H1 (cell line): ENCODE data around the gene HACL1. TPM values are rescaled to one million over a fixed set of nuclear protein-coding genes. Genes with fewer than 3 reads are reported as not detected.

Source experiments
- CTCF ChIA-PET: fragments of 300-600 bp; sonication (Branson Sonifier 250); formaldehyde crosslinking; loops from one replicate; lab custom pipeline; 2021; ENCODE audit not compliant: partially characterized antibody; lab: Charles Lee
- POLR2A ChIA-PET: fragments of 300-600 bp; sonication (Branson Sonifier 250); formaldehyde crosslinking; loops from one replicate; lab custom pipeline; 2021; ENCODE audit warnings: inconsistent platforms; ENCODE audit not compliant: partially characterized antibody; lab: Charles Lee
- DNase-seq, 2 experiments: peaks; one replicate each; pipeline versions ENCODE4 v3.0.0 to v3.0.0-alpha.2; 2010 to 2022; ENCODE audit warnings: low spot score in 2 of 2, low read depth in 1 of 2, mixed read lengths in 1 of 2
- FAIRE-seq: peaks from 2 replicates; lab custom pipeline; 2011; peaks lifted over from hg19 to GRCh38; lab: Jason Lieb, UNC
- H2AFZ ChIP-seq: 2 replicates; pipeline ENCODE4 v1.8.1; 2012; ENCODE audit warnings: low read length, inconsistent platforms
- H2AK5ac ChIP-seq: 2 replicates; pipeline ENCODE4 v1.6.1; 2013; ENCODE audit warnings: low read depth, low read length
- H2BK120ac ChIP-seq: replicated peaks from 2 replicates; pipeline ENCODE3; 2013; ENCODE audit warnings: low read depth, low read length, inconsistent platforms
- H2BK12ac ChIP-seq: 2 replicates; pipeline ENCODE4 v1.6.1; 2013; ENCODE audit warnings: low read depth, low read length
- H2BK15ac ChIP-seq: 2 replicates; pipeline ENCODE4 v1.6.1; 2013; ENCODE audit warnings: low read length
- H2BK20ac ChIP-seq: 2 replicates; pipeline ENCODE4 v1.6.1; 2013; ENCODE audit warnings: low read length
- H2BK5ac ChIP-seq: 2 replicates; pipeline ENCODE4 v1.6.1; 2013; ENCODE audit warnings: low read depth, low read length
- H3K14ac ChIP-seq: 2 replicates; pipeline ENCODE4 v1.6.1; 2013; ENCODE audit warnings: inconsistent platforms; ENCODE audit not compliant: insufficient read length
- H3K18ac ChIP-seq: 2 replicates; pipeline ENCODE4 v1.6.1; 2013; ENCODE audit warnings: low read length; ENCODE audit errors: extremely low read depth
- H3K23ac ChIP-seq: 2 replicates; pipeline ENCODE4 v1.6.1; 2013; ENCODE audit warnings: inconsistent platforms; ENCODE audit not compliant: insufficient read length
- H3K23me2 ChIP-seq: 2 replicates; pipeline ENCODE4 v1.6.1; 2013; ENCODE audit warnings: low read depth, low read length
- H3K27ac ChIP-seq: 2 replicates; pipeline ENCODE4 v1.6.1; 2011; ENCODE audit warnings: low read depth, low read length, inconsistent platforms
- H3K27me3 ChIP-seq, 4 experiments: replicated peaks in 1 of 4; 1 replicate in 1 of 4; 2 replicates in 3 of 4; pipeline versions ENCODE4 v1.6.1 to v1.8.1; 2011 to 2013; ENCODE audit warnings: low read length in 3 of 4, mild to moderate bottlenecking in 3 of 4, inconsistent platforms in 2 of 4, mixed read lengths in 2 of 4, moderate library complexity in 1 of 4; ENCODE audit not compliant: control insufficient read depth in 3 of 4, insufficient read depth in 3 of 4; ENCODE audit errors: extremely low read depth in 1 of 4
- H3K36me3 ChIP-seq, 4 experiments: 2 replicates each; pipeline versions ENCODE4 v1.6.1 to v1.8.1; 2011 to 2013; ENCODE audit warnings: mild to moderate bottlenecking in 4 of 4, low read length in 3 of 4, moderate library complexity in 2 of 4, control low read depth in 1 of 4, inconsistent platforms in 1 of 4; ENCODE audit not compliant: insufficient read depth in 4 of 4, control insufficient read depth in 2 of 4
- H3K4ac ChIP-seq: replicated peaks from 2 replicates; pipeline ENCODE3; 2013; ENCODE audit warnings: low read length, low read depth, mixed read lengths, inconsistent platforms; ENCODE audit not compliant: insufficient read length
- H3K4me1 ChIP-seq, 4 experiments: replicated peaks in 1 of 4; 1 replicate in 1 of 4; 2 replicates in 3 of 4; pipeline versions ENCODE4 v1.6.1 to v1.8.1; 2011 to 2013; ENCODE audit warnings: low read length in 3 of 4, inconsistent platforms in 2 of 4, mixed read lengths in 1 of 4; ENCODE audit not compliant: insufficient read depth in 4 of 4, control insufficient read depth in 3 of 4
- H3K4me2 ChIP-seq, 2 experiments: 2 replicates each; pipeline versions ENCODE4 v1.6.1 to v1.8.1; 2011 to 2013; ENCODE audit warnings: low read depth in 2 of 2, low read length in 2 of 2, control low read depth in 1 of 2, inconsistent platforms in 1 of 2, mild to moderate bottlenecking in 1 of 2; ENCODE audit not compliant: insufficient read depth in 1 of 2
- H3K4me3 ChIP-seq, 4 experiments: fragments of 200-600, 300-600 bp in 1 of 4; sonication (generic), shearing (Covaris generic), sonication (Bioruptor Twin) in 1 of 4; 2 replicates each; pipeline versions ENCODE4 v1.5.1 to v1.8.1; 2011 to 2016; ENCODE audit warnings: low read length in 4 of 4, low read depth in 3 of 4, control low read depth in 2 of 4, inconsistent platforms in 2 of 4, mild to moderate bottlenecking in 2 of 4, mixed read lengths in 1 of 4, moderate library complexity in 1 of 4; ENCODE audit not compliant: insufficient read depth in 2 of 4; ENCODE audit errors: extremely low read depth in 1 of 4
- H3K56ac ChIP-seq: replicated peaks from 2 replicates; pipeline ENCODE3; 2013; ENCODE audit warnings: low read depth, mild to moderate bottlenecking, mixed read lengths, low read length, inconsistent platforms; ENCODE audit not compliant: insufficient read length
- H3K79me1 ChIP-seq: 2 replicates; pipeline ENCODE4 v1.6.1; 2013; ENCODE audit warnings: low read depth, low read length, control low read depth
- H3K79me2 ChIP-seq, 2 experiments: 2 replicates each; pipeline versions ENCODE4 v1.6.1 to v1.8.1; 2012 to 2013; ENCODE audit warnings: low read length in 2 of 2, mild to moderate bottlenecking in 2 of 2, inconsistent platforms in 1 of 2; ENCODE audit not compliant: insufficient read depth in 2 of 2, control insufficient read depth in 1 of 2
- H3K9ac ChIP-seq, 4 experiments: replicated peaks in 1 of 4; 1 replicate in 1 of 4; 2 replicates in 3 of 4; pipeline versions ENCODE4 v1.6.1 to v1.8.1; 2011 to 2013; ENCODE audit warnings: low read depth in 3 of 4, low read length in 3 of 4, control low read depth in 2 of 4, mild to moderate bottlenecking in 2 of 4, moderate library complexity in 2 of 4, inconsistent platforms in 1 of 4; ENCODE audit errors: extremely low read depth in 1 of 4
- H3K9me3 ChIP-seq, 2 experiments: 2 replicates each; pipeline versions ENCODE4 v1.6.1 to v1.8.1; 2012 to 2013; ENCODE audit warnings: mild to moderate bottlenecking in 2 of 2, moderate library complexity in 2 of 2, control low read depth in 1 of 2, inconsistent platforms in 1 of 2, low read depth in 1 of 2, low read length in 1 of 2, mixed read lengths in 1 of 2; ENCODE audit not compliant: insufficient read depth in 2 of 2
- H4K20me1 ChIP-seq, 2 experiments: replicated peaks in 1 of 2; 2 replicates each; pipeline versions ENCODE3 to v1.8.1; 2011 to 2013; ENCODE audit warnings: inconsistent platforms in 2 of 2, low read length in 2 of 2, mild to moderate bottlenecking in 1 of 2; ENCODE audit not compliant: insufficient read depth in 2 of 2, control insufficient read depth in 1 of 2
- H4K5ac ChIP-seq: 2 replicates; pipeline ENCODE4 v1.6.1; 2013; ENCODE audit warnings: low read length, low read depth, mixed read lengths, inconsistent platforms; ENCODE audit not compliant: insufficient read length
- H4K8ac ChIP-seq: 2 replicates; pipeline ENCODE4 v1.8.0; 2013; ENCODE audit warnings: mild to moderate bottlenecking, moderate library complexity, low read length, inconsistent platforms; ENCODE audit not compliant: insufficient read depth; ENCODE audit errors: extremely low read depth
- H4K91ac ChIP-seq: replicated peaks from 2 replicates; pipeline ENCODE3; 2013; ENCODE audit warnings: low read length, mixed read lengths, inconsistent platforms; ENCODE audit not compliant: insufficient read length
- ASH2L ChIP-seq: fragments of 200-600, 300-600 bp; sonication (generic); IDR thresholded peaks from one replicate; pipeline ENCODE4 v1.7.1; 2017; ENCODE audit warnings: low read length
- GABPA ChIP-seq: IDR thresholded peaks from 2 replicates; pipeline ENCODE4 v1.6.1; 2011; ENCODE audit warnings: mild to moderate bottlenecking, low read length, moderate library complexity, borderline replicate concordance; ENCODE audit not compliant: insufficient read depth
- MAFK ChIP-seq: IDR thresholded peaks from 2 replicates; pipeline ENCODE4 v1.6.1; 2012; ENCODE audit warnings: low read depth, mild to moderate bottlenecking, improper control_type of control experiment, low read length
- TBP ChIP-seq: IDR thresholded peaks from 2 replicates; pipeline ENCODE4 v1.6.1; 2011; ENCODE audit warnings: low read depth, low read length, improper control_type of control experiment
- TEAD4 ChIP-seq: IDR thresholded peaks from 2 replicates; pipeline ENCODE4 v1.6.1; 2012; ENCODE audit warnings: low read depth, low read length, inconsistent platforms, mixed read lengths
- WGBS, 2 experiments: shearing (Covaris generic) in 1 of 2; methylation state at CpG; one replicate each; pipeline versions ENCODE4 v1.1.6 to v1.1.7; 2013 to 2015; ENCODE audit warnings: low lambda C conversion rate in 2 of 2, mixed read lengths in 2 of 2, inconsistent platforms in 1 of 2, low coverage in 1 of 2, missing lambda C conversion rate in 1 of 2; ENCODE audit not compliant: insufficient replicate concordance in 2 of 2, insufficient coverage in 1 of 2, insufficient read length in 1 of 2; ENCODE audit errors: extremely low coverage in 1 of 2, missing lambda C conversion rate in 1 of 2; 5-methylcytosine and 5-hydroxymethylcytosine counted together
- polyA plus RNA-seq, 7 experiments: library from polyadenylated mRNA; depleted of rRNA in 3 of 7; stranded (reverse) in 5 of 7; unstranded in 2 of 7; fragments of >200 nt in 5 of 7; fragments of 200-250 nt in 2 of 7; gene quantifications; 1 replicate in 5 of 7; 2 replicates in 1 of 7; 4 replicates in 1 of 7; pipeline versions ENCODE4 v1.2.1 to v1.2.3, GENCODE V29; 2011 to 2013; ENCODE audit warnings: missing spikeins in 2 of 7, mixed read lengths in 2 of 7
- total RNA-seq: library from RNA; stranded (reverse); fragmentation: NEBNext Ultra II Directional; extraction: Animal tissue kit (Norgen Biotek cat#: 25700); gene quantifications from 2 replicates; pipeline ENCODE4 v1.2.1, GENCODE V29; 2021
- TF ChIP-seq, protein P1 (sequence below): IDR thresholded peaks from 2 replicates; pipeline ENCODE4 v1.6.1; 2011; ENCODE audit warnings: low read length, improper control_type of control experiment

Gene HACL1
- total and polyA plus RNA-seq, 2 of the 8 experiments (the other 6 are each of a cell fraction or from before 2014, with no cell fraction given): 38.2 to 46.0 TPM

DNA sequence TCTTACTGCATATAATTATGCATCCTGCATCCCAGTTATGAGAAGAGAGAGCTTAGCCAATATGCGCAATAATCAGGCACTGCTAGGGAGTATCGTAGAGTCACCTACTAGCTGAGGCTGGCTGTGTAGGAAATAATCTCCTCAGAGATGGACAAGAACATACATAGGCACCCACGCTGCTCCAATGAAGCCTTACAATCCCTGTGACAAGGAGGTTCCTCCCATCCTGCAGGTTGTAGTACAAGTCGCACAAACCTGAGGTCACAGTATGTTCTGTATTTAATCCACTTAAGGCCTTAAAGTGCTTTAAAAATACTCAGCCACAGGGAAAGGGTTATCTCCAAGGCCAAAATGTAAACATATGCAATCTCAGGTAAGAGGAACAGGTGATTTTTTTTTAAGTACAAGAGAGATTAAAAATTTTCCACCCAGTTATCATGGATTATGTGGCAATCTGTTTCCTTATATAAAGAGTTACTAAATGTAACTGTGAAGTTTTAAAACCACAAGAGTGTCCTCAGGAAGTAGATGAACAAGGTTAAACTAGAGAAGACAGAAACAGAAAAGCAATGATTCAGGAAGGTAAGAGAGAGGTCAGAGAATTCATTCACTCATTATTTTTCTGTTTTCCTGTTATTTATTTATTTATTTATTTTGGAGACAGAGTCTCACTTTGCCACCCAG, 72.4 kb downstream of the HACL1 start:
- Histone ChIP-seq H3K27me3 (peaks cover 0 to 4% (median 0%) of the 10 kb centered on the region in 4 experiments; a peak in 4 of 7 replicates), H2AK5ac (no peak overlapping the region), H3K27ac (no peak overlapping the region), H3K18ac (no peak overlapping the region), H3K9me3 (no peaks in the 10 kb centered on the region), H2AFZ (no peak overlapping the region), H3K4me3 (no peak overlapping the region), H3K23me2 (no peaks in the 10 kb centered on the region), H3K14ac (no peak overlapping the region), H3K4me1 (no peaks in the 10 kb centered on the region), H4K5ac (no peak overlapping the region), H3K4me2 (no peak overlapping the region), H3K79me2 (no peaks in the 10 kb centered on the region), H2BK20ac (no peak overlapping the region), H2BK15ac (no peak overlapping the region), H2BK12ac (no peak overlapping the region), H3K56ac (no peak overlapping the region), H2BK120ac (no peak overlapping the region), H3K4ac (no peak overlapping the region), H4K20me1 (no peaks in the 10 kb centered on the region), H3K23ac (no peak overlapping the region), H4K91ac (no peak overlapping the region), H3K9ac (no peak overlapping the region), H4K8ac (no peak overlapping the region), H3K36me3 (no peaks in the 10 kb centered on the region), H2BK5ac (no peak overlapping the region), H3K79me1 (no peaks in the 10 kb centered on the region)
- FAIRE-seq: no peak
- ChIA-PET CTCF (interaction anchor here (0.6 to 4.2 kb wide), 8 partner anchors 9 to 411 kb away, joined by 3 to 39 read pairs (median 3); partner anchors contain the start of genes BTD and HACL1), POLR2A (no interaction called here)
- DNase-seq: no peak
- 95% methylated on average over 4 of the region's 4 CpGs; no CpG with 5 or more reads in 1 of the 2 experiments for WGBS, 2 experiments
- TF ChIP-seq ASH2L: no peak
- TF ChIP-seq, protein P1, sequence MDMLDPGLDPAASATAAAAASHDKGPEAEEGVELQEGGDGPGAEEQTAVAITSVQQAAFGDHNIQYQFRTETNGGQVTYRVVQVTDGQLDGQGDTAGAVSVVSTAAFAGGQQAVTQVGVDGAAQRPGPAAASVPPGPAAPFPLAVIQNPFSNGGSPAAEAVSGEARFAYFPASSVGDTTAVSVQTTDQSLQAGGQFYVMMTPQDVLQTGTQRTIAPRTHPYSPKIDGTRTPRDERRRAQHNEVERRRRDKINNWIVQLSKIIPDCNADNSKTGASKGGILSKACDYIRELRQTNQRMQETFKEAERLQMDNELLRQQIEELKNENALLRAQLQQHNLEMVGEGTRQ: no peak
- no peak for TF ChIP-seq GABPA
- TF ChIP-seq TEAD4: no peak
- no peak for TF ChIP-seq TBP
- TF ChIP-seq MAFK: no peak
